ENCODE measurements around the gene TWNK. TPM values are rescaled to one million over a fixed set of nuclear protein-coding genes. Genes with fewer than 3 reads are reported as not detected.

Gene TWNK
- total RNA-seq, 1 experiment from 2014 or later: 14.5 TPM

DNA sequence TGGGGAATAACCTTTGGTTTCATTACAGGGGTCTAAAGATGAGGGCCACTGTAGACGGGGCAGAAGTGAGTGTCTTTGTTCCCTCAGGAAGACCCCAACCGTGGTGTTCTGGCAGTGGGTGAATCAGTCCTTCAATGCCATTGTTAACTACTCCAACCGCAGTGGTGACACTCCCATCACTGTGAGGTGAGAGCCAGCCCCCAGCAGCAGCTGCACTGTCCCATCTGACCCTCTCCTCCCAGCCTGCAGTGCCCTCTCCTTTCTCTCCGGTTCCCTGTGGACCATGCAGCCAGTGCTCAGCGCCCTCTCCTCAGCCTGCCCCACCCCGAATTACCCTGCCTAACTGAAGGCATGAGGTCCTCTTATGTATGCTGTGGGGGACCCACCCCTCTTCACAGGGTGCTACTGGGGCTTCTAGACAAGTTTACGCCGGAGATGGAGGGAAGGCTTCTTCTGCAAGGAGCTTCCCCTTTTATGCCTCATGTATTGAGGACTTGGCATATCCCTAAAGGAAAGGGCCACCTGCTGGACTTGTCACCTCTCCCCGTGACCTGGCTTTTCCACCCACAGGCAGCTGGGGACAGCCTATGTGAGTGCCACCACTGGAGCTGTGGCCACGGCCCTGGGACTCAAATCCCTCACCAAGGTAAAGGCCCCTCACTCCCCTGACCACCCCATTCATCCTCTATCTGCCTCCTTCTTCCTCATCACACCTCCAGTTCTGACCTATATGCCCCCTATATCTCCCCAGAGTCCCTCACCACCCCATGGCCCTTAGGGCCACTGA, 48.8 kb downstream of the TWNK start:
- Histone ChIP-seq H2AFZ (ENCODE audit: low read length) (no peak overlapping the region), H3K9me3 (ENCODE audit: low read length) (no peaks in the 10 kb centered on the region), H3K79me2 (ENCODE audit: low read length) (no peaks in the 10 kb centered on the region), H3K9me2 (replicated peaks; ENCODE audit: insufficient read depth, low read length) (no peaks in the 10 kb centered on the region), H3K9ac (ENCODE audit: low read length) (no peak overlapping the region), H3K4me2 (ENCODE audit: low read depth, low read length, poor library complexity, severe bottlenecking) (no peak overlapping the region), H3K4me3 (ENCODE audit: low read length) (no peak overlapping the region), H3K36me3 (ENCODE audit: insufficient read depth, low read length) (no peaks in the 10 kb centered on the region), H3K27ac (ENCODE audit: low read length) (no peak overlapping the region), H3K27me3 (ENCODE audit: low read length) (no peaks in the 10 kb centered on the region), H4K20me1 (ENCODE audit: insufficient read depth, low read depth, low read length) (no peaks in the 10 kb centered on the region), H3K4me1 (ENCODE audit: low read length) (peaks cover 18% of the 10 kb centered on the region)
- no peak for DNase-seq

DNA sequence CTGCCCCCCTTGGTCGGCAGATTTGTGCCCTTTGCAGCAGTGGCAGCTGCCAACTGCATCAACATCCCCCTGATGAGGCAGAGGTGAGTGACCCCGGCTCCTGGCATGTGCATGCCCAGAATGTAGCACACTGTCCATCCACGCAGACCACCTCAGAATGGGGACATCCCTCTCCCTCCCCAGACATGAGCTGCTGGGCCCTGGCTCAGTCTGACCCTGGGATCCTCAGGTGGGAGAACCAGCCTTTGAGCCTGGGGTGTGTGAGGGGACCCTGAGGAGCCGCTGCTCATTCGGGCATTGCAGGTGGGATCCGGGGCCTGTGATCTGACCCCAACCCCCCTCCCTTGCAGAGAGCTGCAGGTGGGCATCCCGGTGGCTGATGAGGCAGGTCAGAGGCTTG, 49.4 kb downstream of the TWNK start:
- H3K27me3 ChIP-seq (ENCODE audit: low read length): no peaks in the 10 kb centered on the region
- no peak overlapping the region for H3K27ac ChIP-seq (ENCODE audit: low read length)
- no peak overlapping the region for H3K4me2 ChIP-seq (ENCODE audit: low read depth, low read length, poor library complexity, severe bottlenecking)
- H3K4me1 ChIP-seq (ENCODE audit: low read length): peaks cover 15% of the 10 kb centered on the region
- no peak overlapping the region for H3K9ac ChIP-seq (ENCODE audit: low read length)
- DNase-seq: no peak
- no peak overlapping the region for H3K4me3 ChIP-seq (ENCODE audit: low read length)
- H3K79me2 ChIP-seq (ENCODE audit: low read length): no peaks in the 10 kb centered on the region
- H4K20me1 ChIP-seq (ENCODE audit: insufficient read depth, low read depth, low read length): no peaks in the 10 kb centered on the region
- H3K9me2 ChIP-seq (replicated peaks; ENCODE audit: insufficient read depth, low read length): no peaks in the 10 kb centered on the region
- no peak overlapping the region for H2AFZ ChIP-seq (ENCODE audit: low read length)
- no peaks in the 10 kb centered on the region for H3K36me3 ChIP-seq (ENCODE audit: insufficient read depth, low read length)
- H3K9me3 ChIP-seq (ENCODE audit: low read length): no peaks in the 10 kb centered on the region

DNA sequence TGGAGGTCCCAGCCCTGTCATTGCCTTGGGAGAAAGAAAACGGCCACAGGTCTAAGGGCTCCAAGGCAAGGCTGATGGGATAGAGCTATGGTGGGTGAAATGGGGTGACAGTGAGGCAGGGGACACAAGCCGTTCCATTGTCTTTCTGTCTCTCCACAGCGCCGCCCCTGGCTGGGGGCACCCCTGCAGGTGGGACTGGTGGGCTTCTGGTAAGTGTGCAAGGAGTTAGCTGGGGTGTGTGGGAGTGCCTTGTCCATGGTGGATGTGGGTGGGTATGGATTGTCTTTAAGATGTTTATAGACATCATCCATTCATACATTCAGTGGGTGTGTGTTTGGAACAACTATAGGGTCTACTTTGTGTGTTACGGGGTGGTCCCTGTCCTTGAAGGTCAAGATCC, 51.1 kb downstream of the TWNK start:
- Histone ChIP-seq H2AFZ (ENCODE audit: low read length) (no peak overlapping the region), H3K27ac (ENCODE audit: low read length) (no peak overlapping the region), H3K36me3 (ENCODE audit: insufficient read depth, low read length) (no peaks in the 10 kb centered on the region)

DNA sequence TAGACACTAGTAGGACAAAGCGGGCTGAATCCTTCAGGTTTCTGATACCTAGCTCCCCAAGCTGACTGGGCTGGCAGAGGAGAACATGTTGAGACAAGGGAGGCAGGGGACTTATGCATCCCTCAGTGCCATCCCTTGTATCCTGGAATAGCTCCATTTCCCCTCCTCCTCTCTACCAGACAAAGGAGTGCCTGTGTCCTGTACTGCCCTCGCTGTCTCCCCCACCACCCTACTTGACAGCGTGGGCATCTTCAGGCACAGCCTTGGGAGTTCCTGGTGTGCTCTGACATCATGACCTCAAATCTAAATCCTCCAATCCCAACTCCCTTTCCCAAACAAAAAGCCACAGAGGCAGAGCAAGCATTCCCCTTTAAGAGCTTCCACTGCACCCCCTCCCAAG, 52.7 kb downstream of the TWNK start:
- H3K9ac ChIP-seq (ENCODE audit: low read length): no peak overlapping the region
- no peaks in the 10 kb centered on the region for H3K9me3 ChIP-seq (ENCODE audit: low read length)
- H3K27ac ChIP-seq (ENCODE audit: low read length): no peak overlapping the region
- DNase-seq: no peak
- H2AFZ ChIP-seq (ENCODE audit: low read length): no peak overlapping the region
- no peak overlapping the region for H3K4me2 ChIP-seq (ENCODE audit: low read depth, low read length, poor library complexity, severe bottlenecking)
- H3K79me2 ChIP-seq (ENCODE audit: low read length): no peaks in the 10 kb centered on the region
- H3K4me3 ChIP-seq (ENCODE audit: low read length): no peak overlapping the region
- H3K36me3 ChIP-seq (ENCODE audit: insufficient read depth, low read length): no peaks in the 10 kb centered on the region
- no peaks in the 10 kb centered on the region for H4K20me1 ChIP-seq (ENCODE audit: insufficient read depth, low read depth, low read length)
- no peaks in the 10 kb centered on the region for H3K9me2 ChIP-seq (replicated peaks; ENCODE audit: insufficient read depth, low read length)
- no peaks in the 10 kb centered on the region for H3K27me3 ChIP-seq (ENCODE audit: low read length)
- peaks cover 22% of the 10 kb centered on the region for H3K4me1 ChIP-seq (ENCODE audit: low read length)

More for the DNA sequence above, 51.1 kb downstream of the TWNK start:
- H3K9me3 ChIP-seq (ENCODE audit: low read length): no peaks in the 10 kb centered on the region
- H3K4me3 ChIP-seq (ENCODE audit: low read length): no peak overlapping the region
- H3K9me2 ChIP-seq (replicated peaks; ENCODE audit: insufficient read depth, low read length): no peaks in the 10 kb centered on the region
- H3K79me2 ChIP-seq (ENCODE audit: low read length): no peaks in the 10 kb centered on the region
- H3K4me1 ChIP-seq (ENCODE audit: low read length): peaks cover 19% of the 10 kb centered on the region
- H3K27me3 ChIP-seq (ENCODE audit: low read length): no peaks in the 10 kb centered on the region
- no peaks in the 10 kb centered on the region for H4K20me1 ChIP-seq (ENCODE audit: insufficient read depth, low read depth, low read length)
- H3K4me2 ChIP-seq (ENCODE audit: low read depth, low read length, poor library complexity, severe bottlenecking): no peak overlapping the region
- no peak overlapping the region for H3K9ac ChIP-seq (ENCODE audit: low read length)
- DNase-seq: no peak

DNA sequence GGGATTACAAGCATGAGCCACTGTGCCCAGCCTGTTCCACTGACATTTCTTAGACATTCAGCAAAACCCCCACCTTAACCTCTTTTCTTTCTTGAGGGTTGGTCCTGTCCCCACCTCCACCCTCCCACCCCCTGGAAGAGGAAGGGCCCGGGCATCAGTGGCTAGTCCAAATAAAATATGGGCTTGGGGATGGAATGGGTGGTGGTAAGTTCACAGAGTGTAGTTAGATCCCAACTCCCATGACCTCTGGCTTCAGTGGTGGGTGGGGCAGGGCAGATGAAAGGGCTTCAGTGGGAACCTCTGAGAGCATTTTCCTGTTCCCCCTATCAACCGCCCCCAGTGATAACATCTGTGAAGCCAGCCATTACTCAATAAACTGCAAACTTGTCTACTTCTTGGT, 53.5 kb downstream of the TWNK start:
- H3K9ac ChIP-seq (ENCODE audit: low read length): no peak overlapping the region

DNA sequence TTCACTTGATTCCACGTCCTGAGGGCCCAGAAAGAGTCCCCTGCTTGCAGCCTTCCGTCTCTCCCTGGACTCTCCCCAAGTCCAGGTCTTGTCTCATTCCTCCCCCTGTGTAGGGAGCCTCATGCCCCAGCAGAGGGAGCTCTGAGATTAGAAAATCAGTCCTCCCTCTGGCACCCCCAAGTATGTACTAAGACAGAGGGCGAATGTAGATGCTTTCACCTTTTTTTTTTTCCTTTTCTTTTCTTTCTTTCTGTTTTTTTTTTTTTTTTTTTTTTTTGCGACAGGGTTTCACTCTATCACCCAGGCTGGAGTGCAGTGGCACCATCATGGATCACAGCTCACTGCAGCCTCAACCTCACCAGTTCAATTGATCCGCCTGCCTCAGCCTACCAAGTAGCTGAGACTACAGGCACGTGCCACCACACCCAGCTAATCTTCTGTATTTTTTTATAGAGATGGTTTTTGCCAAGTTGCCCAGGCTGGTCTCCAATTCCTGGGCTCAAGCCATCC, 54.0 kb downstream of the TWNK start:
- H3K9me2 ChIP-seq (replicated peaks; ENCODE audit: insufficient read depth, low read length): no peaks in the 10 kb centered on the region
- no peaks in the 10 kb centered on the region for H3K79me2 ChIP-seq (ENCODE audit: low read length)
- H3K9me3 ChIP-seq (ENCODE audit: low read length): no peaks in the 10 kb centered on the region
- no peak overlapping the region for H3K9ac ChIP-seq (ENCODE audit: low read length)
- no peak overlapping the region for H3K27ac ChIP-seq (ENCODE audit: low read length)
- H3K36me3 ChIP-seq (ENCODE audit: insufficient read depth, low read length): no peaks in the 10 kb centered on the region
- no peaks in the 10 kb centered on the region for H3K27me3 ChIP-seq (ENCODE audit: low read length)
- H4K20me1 ChIP-seq (ENCODE audit: insufficient read depth, low read depth, low read length): no peaks in the 10 kb centered on the region
- no peak overlapping the region for H3K4me2 ChIP-seq (ENCODE audit: low read depth, low read length, poor library complexity, severe bottlenecking)
- no peak overlapping the region for H2AFZ ChIP-seq (ENCODE audit: low read length)
- H3K4me1 ChIP-seq (ENCODE audit: low read length): peaks cover 22% of the 10 kb centered on the region
- DNase-seq: peak; percentile 93
- H3K4me3 ChIP-seq (ENCODE audit: low read length): no peak overlapping the region

More for the DNA sequence above, 53.5 kb downstream of the TWNK start:
- H3K27me3 ChIP-seq (ENCODE audit: low read length): no peaks in the 10 kb centered on the region
- peaks cover 22% of the 10 kb centered on the region for H3K4me1 ChIP-seq (ENCODE audit: low read length)
- no peaks in the 10 kb centered on the region for H3K9me2 ChIP-seq (replicated peaks; ENCODE audit: insufficient read depth, low read length)
- no peaks in the 10 kb centered on the region for H3K36me3 ChIP-seq (ENCODE audit: insufficient read depth, low read length)
- no peak for DNase-seq
- H3K27ac ChIP-seq (ENCODE audit: low read length): no peak overlapping the region
- H4K20me1 ChIP-seq (ENCODE audit: insufficient read depth, low read depth, low read length): no peaks in the 10 kb centered on the region
- H3K4me2 ChIP-seq (ENCODE audit: low read depth, low read length, poor library complexity, severe bottlenecking): no peak overlapping the region
- no peaks in the 10 kb centered on the region for H3K79me2 ChIP-seq (ENCODE audit: low read length)
- H2AFZ ChIP-seq (ENCODE audit: low read length): no peak overlapping the region
- no peak overlapping the region for H3K4me3 ChIP-seq (ENCODE audit: low read length)
- no peaks in the 10 kb centered on the region for H3K9me3 ChIP-seq (ENCODE audit: low read length)

DNA sequence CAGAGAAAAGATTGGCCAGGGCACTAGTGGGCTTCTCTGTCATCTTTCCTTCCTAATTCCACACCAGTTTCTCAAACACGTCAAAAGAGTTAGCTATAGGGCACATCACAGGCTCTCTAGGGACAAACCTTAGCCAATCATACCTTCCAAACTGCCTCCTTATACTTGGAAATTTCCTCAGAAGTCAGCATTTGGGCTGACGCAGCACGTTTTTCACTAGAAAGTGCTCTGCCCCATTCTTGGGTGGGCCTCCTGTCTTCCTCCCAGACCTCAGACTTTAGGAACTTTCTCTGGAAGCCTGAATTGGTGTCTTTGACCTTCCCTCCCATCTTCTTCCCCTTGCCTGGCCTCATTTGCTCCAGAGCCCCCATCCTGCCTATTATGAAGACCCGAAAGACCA, 54.8 kb downstream of the TWNK start:
- no peak for DNase-seq
- 0 out of 2 replicates have a peak overlapping the region, but pooled peaks have one; percentile 39 for H3K27ac ChIP-seq (ENCODE audit: low read length)
- H4K20me1 ChIP-seq (ENCODE audit: insufficient read depth, low read depth, low read length): no peaks in the 10 kb centered on the region

DNA sequence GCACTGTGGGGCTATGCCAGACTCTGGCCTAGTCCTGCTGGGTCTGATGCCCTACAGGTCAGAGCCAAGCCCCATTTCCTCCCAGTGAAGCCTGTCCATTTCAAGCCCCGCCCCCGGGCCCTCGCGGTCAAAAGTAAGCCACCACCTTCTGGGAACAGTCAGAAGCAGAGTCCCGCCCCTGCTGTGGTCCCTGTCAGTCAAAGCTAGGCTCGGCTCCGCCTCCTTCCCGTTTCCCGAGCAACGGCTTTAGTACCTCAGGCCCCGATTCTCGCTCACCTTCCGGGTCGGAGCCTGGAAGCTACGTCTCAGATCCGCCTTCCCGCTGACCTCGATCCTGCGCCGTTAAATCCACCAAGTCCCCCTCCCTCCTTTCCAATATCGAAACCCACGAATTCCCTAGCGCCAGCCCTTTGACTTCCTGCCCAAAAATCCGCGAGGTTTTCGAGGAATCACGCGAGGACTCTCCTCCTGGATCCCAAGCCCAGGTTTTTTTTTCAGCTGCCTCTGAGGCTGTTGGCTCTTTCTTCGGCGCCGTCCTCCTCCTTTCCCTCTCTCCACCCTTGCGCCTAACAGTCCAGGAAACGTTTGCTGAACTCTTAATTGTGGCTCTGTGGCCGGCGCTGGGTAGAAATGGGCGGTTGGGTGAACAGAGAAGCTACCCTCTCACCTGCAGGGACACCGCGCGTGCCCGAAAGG, 55.5 kb downstream of the TWNK start:
- peak overlapping the region; percentile 85 for H3K4me2 ChIP-seq (ENCODE audit: low read depth, low read length, poor library complexity, severe bottlenecking)
- no peaks in the 10 kb centered on the region for H3K9me2 ChIP-seq (replicated peaks; ENCODE audit: insufficient read depth, low read length)
- H3K9me3 ChIP-seq (ENCODE audit: low read length): no peaks in the 10 kb centered on the region
- H3K4me1 ChIP-seq (ENCODE audit: low read length): peaks cover 22% of the 10 kb centered on the region
- H4K20me1 ChIP-seq (ENCODE audit: insufficient read depth, low read depth, low read length): no peaks in the 10 kb centered on the region
- H3K36me3 ChIP-seq (ENCODE audit: insufficient read depth, low read length): no peaks in the 10 kb centered on the region
- H3K27me3 ChIP-seq (ENCODE audit: low read length): no peaks in the 10 kb centered on the region
- H3K9ac ChIP-seq (ENCODE audit: low read length): peak overlapping the region; percentile 74
- no peaks in the 10 kb centered on the region for H3K79me2 ChIP-seq (ENCODE audit: low read length)
- H2AFZ ChIP-seq (ENCODE audit: low read length): peak overlapping the region; percentile 96
- peak overlapping the region; percentile 73 for H3K4me3 ChIP-seq (ENCODE audit: low read length)
- peak; percentile 98 for DNase-seq
- H3K27ac ChIP-seq (ENCODE audit: low read length): no peak overlapping the region

More for the DNA sequence above, 54.8 kb downstream of the TWNK start:
- Histone ChIP-seq H3K4me3 (ENCODE audit: low read length) (peak overlapping the region; percentile 73), H2AFZ (ENCODE audit: low read length) (peak overlapping the region; percentile 96), H3K9me3 (ENCODE audit: low read length) (no peaks in the 10 kb centered on the region), H3K27me3 (ENCODE audit: low read length) (no peaks in the 10 kb centered on the region), H3K36me3 (ENCODE audit: insufficient read depth, low read length) (no peaks in the 10 kb centered on the region), H3K4me2 (ENCODE audit: low read depth, low read length, poor library complexity, severe bottlenecking) (peak overlapping the region; percentile 85), H3K4me1 (ENCODE audit: low read length) (peaks cover 22% of the 10 kb centered on the region), H3K79me2 (ENCODE audit: low read length) (no peaks in the 10 kb centered on the region), H3K9me2 (replicated peaks; ENCODE audit: insufficient read depth, low read length) (no peaks in the 10 kb centered on the region), H3K9ac (ENCODE audit: low read length) (peak overlapping the region; percentile 74)
